ENCODE results near the gene OR13C3. TPM values are rescaled to one million over a fixed set of nuclear protein-coding genes. Genes with fewer than 3 reads are reported as not detected.

The OR13C3 gene
- total and polyA plus RNA-seq, 2 of the 4 experiments (the other 2 are of a cell fraction), result not detected

- intact Hi-C loops (cut with micrococcal nuclease) (no loop called here), in situ Hi-C loops (cut with MboI; ENCODE audit: low sequenced_read_pairs) (no loop called here), dilution Hi-C loops (cut with HindIII; ENCODE audit: low sequenced_read_pairs, unreplicated experiment) (no loop called here)
- Histone ChIP-seq H3K18ac (ENCODE audit: low read depth, low read length) (no peak within 1 kb of the TSS), H3K4me3 (ENCODE audit: insufficient read depth, low read depth, low read length) (no peak within 1 kb of the TSS), H4K91ac (ENCODE audit: insufficient read depth, low read depth, low read length) (no peak within 1 kb of the TSS), H3K4me1 (ENCODE audit: control insufficient read depth, insufficient read depth, low read length) (no peaks in the 10 kb centered on the region), H3K9ac (ENCODE audit: low read depth, low read length) (no peak within 1 kb of the TSS), H3K56ac (ENCODE audit: extremely low read depth, insufficient read depth, low read length) (no peak within 1 kb of the TSS), H4K5ac (ENCODE audit: low read depth, low read length) (no peak within 1 kb of the TSS), H4K20me1 (ENCODE audit: insufficient read depth, low read length) (no peaks in the 10 kb centered on the region), H3K36me3 (ENCODE audit: control insufficient read depth, insufficient read depth, low read length) (no peaks in the 10 kb centered on the region), H2AK5ac (ENCODE audit: low read depth, low read length) (no peak within 1 kb of the TSS), H2BK5ac (ENCODE audit: low read depth, low read length, poor library complexity, severe bottlenecking) (no peak within 1 kb of the TSS), H3K27me3 (ENCODE audit: control insufficient read depth, insufficient read depth, low read length) (no peaks in the 10 kb centered on the region), H4K8ac (ENCODE audit: low read depth in 2 of 2, low read length in 2 of 2) (no peak within 1 kb of the TSS), H2BK15ac (ENCODE audit: low read depth, low read length) (no peak within 1 kb of the TSS), H3K4ac (ENCODE audit: low read depth, low read length) (no peak within 1 kb of the TSS), H3K9me3 (ENCODE audit: control insufficient read depth, insufficient read depth, low read length) (peaks cover 6% of the 10 kb centered on the region), H3K79me1 (ENCODE audit: low read depth in 1 of 2, low read length in 2 of 2) (no peaks in the 10 kb centered on the region), H3K14ac (replicated peaks; ENCODE audit: low read depth, low read length) (no peak within 1 kb of the TSS), H3K23ac (ENCODE audit: low read depth, low read length) (no peak within 1 kb of the TSS), H2AFZ (replicated peaks; ENCODE audit: low read length, poor library complexity) (no peak within 1 kb of the TSS), H2BK120ac (ENCODE audit: low read depth, low read length) (no peak within 1 kb of the TSS), H3K27ac (ENCODE audit: insufficient read depth, low read length) (no peak within 1 kb of the TSS), H3K9me1 (ENCODE audit: insufficient read depth, low read length) (no peaks in the 10 kb centered on the region), H2BK20ac (ENCODE audit: low read depth, low read length) (no peak within 1 kb of the TSS), H2AK9ac (replicated peaks; ENCODE audit: low read depth, low read length, poor library complexity) (no peak within 1 kb of the TSS), H3K4me2 (ENCODE audit: low read depth, low read length) (no peak within 1 kb of the TSS)
- DNase-seq (no peak), ATAC-seq (ENCODE audit: low read depth) (no peak)
- POLR2A ChIA-PET (ENCODE audit: unreplicated experiment), result no interaction called here
- no peak for TF ChIP-seq CTCF (conservative IDR thresholded peaks at IDR 0.05; ENCODE audit: low read depth, low read length)
- TF ChIP-seq CHD1 (IDR thresholded peaks at IDR 0.05; ENCODE audit: low read depth, low read length), result no peak
- TF ChIP-seq CEBPB (IDR thresholded peaks at IDR 0.05; ENCODE audit: low read depth, low read length), result no peak
- TF ChIP-seq RCOR1 (IDR thresholded peaks at IDR 0.05; ENCODE audit: insufficient replicate concordance, low read length), result no peak
- TF ChIP-seq FOS (IDR thresholded peaks at IDR 0.05; ENCODE audit: low read depth, low read length), result no peak
- TF ChIP-seq MXI1 (IDR thresholded peaks at IDR 0.05; ENCODE audit: borderline replicate concordance, low read depth, low read length), result no peak
- TF ChIP-seq MAZ (IDR thresholded peaks at IDR 0.05; ENCODE audit: borderline replicate concordance, low read depth, low read length), result no peak
- no peak for TF ChIP-seq POLR2A (IDR thresholded peaks at IDR 0.05; ENCODE audit: low read depth, low read length)
- no peak for TF ChIP-seq RFX5 (IDR thresholded peaks at IDR 0.05; ENCODE audit: low read depth, low read length)
- TF ChIP-seq BHLHE40 (IDR thresholded peaks at IDR 0.05; ENCODE audit: low read depth, low read length), result no peak
- TF ChIP-seq USF2 (IDR thresholded peaks at IDR 0.05; ENCODE audit: low read depth, low read length), result no peak
- TF ChIP-seq RAD21 (IDR thresholded peaks at IDR 0.05; ENCODE audit: low read length), result no peak
- no peak for TF ChIP-seq MAFK (IDR thresholded peaks at IDR 0.05; ENCODE audit: low read depth, low read length)
- 83% methylated on average over 3 of the region's 5 CpGs; no CpG with 5 or more reads in 1 of the 2 experiments for WGBS, 2 experiments (ENCODE audit: extremely low coverage in 2 of 2, insufficient read length in 1 of 2)
- BruUV-seq (replicated peaks), result no TSS peak
- CTCF ChIA-PET, result no interaction called here
Measured at GRCh38 chr9:104503963-104504362, 32.7 kb downstream of the OR13C3 start, which contains the start of gene OR13F1. OR13F1 (plus strand) TSS chr9:104504263; CDS start chr9:104504263, 0 bp downstream.
